Activated CD4-positive, alpha-beta T cell treated with anti-CD3 and anti-CD28 coated beads, Interleukin-10, Interleukin-2, amounts not matched to agents 100 ng/mL and 50 ng/mL, durations not matched to agents 16 hours and 8 hours (primary cell): ENCODE data around the gene BUB1B.

ENCODE experiments used
- DNase-seq: peaks from one replicate; pipeline ENCODE4 v3.0.0-alpha.2; 2020

BUB1B gene

GRCh38 chr15:40240619-40241221 is 79.9 kb downstream of the BUB1B start:
- DNase-seq, result no peak

GRCh38 chr15:40241269-40242212 is 80.7 kb downstream of the BUB1B start:
- DNase-seq, result no peak

GRCh38 chr15:40242213-40242599 is 81.3 kb downstream of the BUB1B start:
- no peak for DNase-seq

- DNase-seq, result no peak
Measured at GRCh38 chr15:40242601-40243000, 81.7 kb downstream of the BUB1B start.

- DNase-seq, result no peak
Measured at GRCh38 chr15:40243126-40243810, 82.4 kb downstream of the BUB1B start.

- DNase-seq, result no peak
Measured at GRCh38 chr15:40244961-40245523, 84.2 kb downstream of the BUB1B start.

- DNase-seq, result no peak
Measured at GRCh38 chr15:40245666-40246450, 85.0 kb downstream of the BUB1B start.

- DNase-seq, result no peak
Measured at GRCh38 chr15:40246496-40247280, 85.8 kb downstream of the BUB1B start.

GRCh38 chr15:40247406-40247971 is 86.6 kb downstream of the BUB1B start:
- no peak for DNase-seq

GRCh38 chr15:40248006-40248783 is 87.3 kb downstream of the BUB1B start:
- no peak for DNase-seq

GRCh38 chr15:40249477-40250303 is 88.8 kb downstream of the BUB1B start:
- no peak for DNase-seq

GRCh38 chr15:40250304-40250656 is 89.4 kb downstream of the BUB1B start:
- no peak for DNase-seq

- no peak for DNase-seq
Measured at GRCh38 chr15:40250771-40251483, 90.1 kb downstream of the BUB1B start.

GRCh38 chr15:40251486-40252140 is 90.7 kb downstream of the BUB1B start:
- DNase-seq, result no peak

GRCh38 chr15:40252141-40252437 is 91.2 kb downstream of the BUB1B start:
- DNase-seq, result no peak

- DNase-seq, result no peak
Measured at GRCh38 chr15:40252438-40253166, 91.7 kb downstream of the BUB1B start.

- no peak for DNase-seq
Measured at GRCh38 chr15:40253167-40253790, 92.4 kb downstream of the BUB1B start.
